BLaER1 treated with 17β-estradiol and CSF1 and Interleukin-3, amounts not matched to agents 10 nM and 100 nM (cell line): Measurements from ENCODE around the gene TOMM34.

Experiments
- H3K27ac ChIP-seq, 11 experiments: shearing (Covaris generic); formaldehyde crosslinking; 2 replicates each; pipeline ENCODE4 v1.8.1; 2022
- H3K27me3 ChIP-seq, 11 experiments: shearing (Covaris generic); formaldehyde crosslinking; 2 replicates each; pipeline ENCODE4 v1.8.1; 2022
- H3K36me3 ChIP-seq, 11 experiments: shearing (Covaris generic); formaldehyde crosslinking; 2 replicates each; pipeline ENCODE4 v1.8.1; 2022
- H3K4me1 ChIP-seq, 10 experiments: shearing (Covaris generic); formaldehyde crosslinking; 2 replicates each; pipeline ENCODE4 v1.8.1; 2022
- H3K4me2 ChIP-seq, 11 experiments: shearing (Covaris generic); formaldehyde crosslinking; 2 replicates each; pipeline ENCODE4 v1.8.1; 2022
- H3K4me3 ChIP-seq, 10 experiments: shearing (Covaris generic); formaldehyde crosslinking; 2 replicates each; pipeline ENCODE4 v1.8.1; 2022
- H3K9ac ChIP-seq, 11 experiments: shearing (Covaris generic); formaldehyde crosslinking; 2 replicates each; pipeline ENCODE4 v1.8.1; 2022
- H3K9me3 ChIP-seq, 11 experiments: shearing (Covaris generic); formaldehyde crosslinking; replicated peaks in 1 of 11; 2 replicates each; pipeline ENCODE4 v1.8.1; 2022
- H4K20me1 ChIP-seq, 11 experiments: shearing (Covaris generic); formaldehyde crosslinking; 2 replicates each; pipeline ENCODE4 v1.8.1; 2022
- Cebpa-rat ChIP-seq, 11 experiments: shearing (Covaris generic); IDR thresholded peaks; 2 replicates each; pipeline ENCODE4 v1.8.1; 2022

Gene TOMM34

GRCh38 chr20:44912189-44912588, 48.0 kb downstream of the TOMM34 start:
- H3K9ac ChIP-seq: no peak overlapping the region
- H3K27ac ChIP-seq: no peak overlapping the region
- H3K4me1 ChIP-seq: peaks cover 22 to 36% (median 28%) of the 10 kb centered on the region in 10 experiments
- H4K20me1 ChIP-seq: peaks cover 0 to 36% (median 22%) of the 10 kb centered on the region in 11 experiments; a peak in 18 of 22 replicates
- H3K27me3 ChIP-seq: no peaks in the 10 kb centered on the region
- H3K4me2 ChIP-seq: no peak overlapping the region
- no peak overlapping the region for H3K4me3 ChIP-seq
- no peak for TF ChIP-seq Cebpa-rat (IDR thresholded peaks at IDR 0.05)
- H3K9me3 ChIP-seq: no peaks in the 10 kb centered on the region
- H3K36me3 ChIP-seq: peaks cover 45 to 72% (median 58%) of the 10 kb centered on the region in 11 experiments

- no peaks in the 10 kb centered on the region for H3K27me3 ChIP-seq
- peaks cover 0 to 43% (median 30%) of the 10 kb centered on the region in 11 experiments; a peak in 18 of 22 replicates for H4K20me1 ChIP-seq
- peaks cover 22 to 36% (median 28%) of the 10 kb centered on the region in 10 experiments for H3K4me1 ChIP-seq
- H3K9me3 ChIP-seq: no peaks in the 10 kb centered on the region
- H3K4me3 ChIP-seq: no peak overlapping the region
- peak overlapping the region; percentile 86 to 94 (median 89); a peak in 19 of 22 replicates for H3K4me2 ChIP-seq
- no peak for TF ChIP-seq Cebpa-rat (IDR thresholded peaks at IDR 0.05)
- H3K9ac ChIP-seq: no peak overlapping the region
- H3K36me3 ChIP-seq: peaks cover 47 to 72% (median 58%) of the 10 kb centered on the region in 11 experiments
- no peak overlapping the region for H3K27ac ChIP-seq
Measured at GRCh38 chr20:44911264-44911921, 48.8 kb downstream of the TOMM34 start.

- Histone ChIP-seq H3K36me3 (peaks cover 47 to 72% (median 60%) of the 10 kb centered on the region in 11 experiments), H3K4me1 (peaks cover 22 to 36% (median 28%) of the 10 kb centered on the region in 10 experiments), H3K9me3 (no peaks in the 10 kb centered on the region), H4K20me1 (peaks cover 2 to 49% (median 36%) of the 10 kb centered on the region in 11 experiments; a peak in 18 of 22 replicates), H3K9ac (peak overlapping the region; percentile 71 to 84 (median 79); a peak in 20 of 22 replicates), H3K27me3 (no peaks in the 10 kb centered on the region), H3K4me2 (peak overlapping the region; percentile 86 to 94 (median 89)), H3K27ac (peak overlapping the region in 8 of 11 experiments; percentile 56 to 79 (median 70); a peak in 11 of 22 replicates), H3K4me3 (peak overlapping the region; percentile 60 to 80 (median 70))
- no peak for TF ChIP-seq Cebpa-rat (IDR thresholded peaks at IDR 0.05)
Measured at GRCh38 chr20:44910690-44911262, 49.4 kb downstream of the TOMM34 start.

- peaks cover 54 to 73% (median 63%) of the 10 kb centered on the region in 11 experiments for H3K36me3 ChIP-seq
- H3K27ac ChIP-seq: peak within 1 kb of the TSS in 10 of 11 experiments; percentile 32 to 79 (median 70); a peak in 20 of 22 replicates
- TF ChIP-seq Cebpa-rat (IDR thresholded peaks at IDR 0.05): no peak
- H3K4me3 ChIP-seq: peak within 1 kb of the TSS; percentile 60 to 80 (median 70)
- H3K4me1 ChIP-seq: peaks cover 22 to 33% (median 28%) of the 10 kb centered on the region in 10 experiments
- no peaks in the 10 kb centered on the region for H3K27me3 ChIP-seq
- peaks cover 9 to 55% (median 43%) of the 10 kb centered on the region in 11 experiments; a peak in 18 of 22 replicates for H4K20me1 ChIP-seq
- H3K9ac ChIP-seq: peak within 1 kb of the TSS; percentile 71 to 84 (median 79)
- H3K9me3 ChIP-seq: no peaks in the 10 kb centered on the region
- H3K4me2 ChIP-seq: peak within 1 kb of the TSS; percentile 86 to 94 (median 89)
Measured at GRCh38 chr20:44909872-44910689, 50.1 kb downstream of the TOMM34 start, which contains the start of gene PABPC1L. Gene PABPC1L (plus strand): TSS chr20:44910060. CDS start chr20:44910144, 84 bp downstream.

GRCh38 chr20:44908987-44909871, 51.0 kb downstream of the TOMM34 start:
- Histone ChIP-seq H3K27me3 (no peaks in the 10 kb centered on the region), H3K36me3 (peaks cover 58 to 73% (median 67%) of the 10 kb centered on the region in 11 experiments), H3K9me3 (no peaks in the 10 kb centered on the region), H4K20me1 (peaks cover 13 to 63% (median 52%) of the 10 kb centered on the region in 11 experiments; a peak in 19 of 22 replicates), H3K4me2 (peak overlapping the region; percentile 86 to 94 (median 89)), H3K4me3 (peak overlapping the region; percentile 60 to 80 (median 70)), H3K4me1 (peaks cover 22 to 33% (median 27%) of the 10 kb centered on the region in 10 experiments), H3K27ac (peak overlapping the region in 10 of 11 experiments; percentile 32 to 79 (median 70); a peak in 16 of 22 replicates), H3K9ac (peak overlapping the region; percentile 71 to 84 (median 79); a peak in 21 of 22 replicates)
- TF ChIP-seq Cebpa-rat (IDR thresholded peaks at IDR 0.05): no peak

GRCh38 chr20:44904377-44904776, 55.8 kb downstream of the TOMM34 start:
- Histone ChIP-seq H3K4me3 (no peak overlapping the region), H3K4me1 (peaks cover 16 to 35% (median 23%) of the 10 kb centered on the region in 10 experiments), H3K27me3 (no peaks in the 10 kb centered on the region), H4K20me1 (peaks cover 59 to 100% (median 98%) of the 10 kb centered on the region in 11 experiments), H3K4me2 (no peak overlapping the region), H3K36me3 (peaks cover 90 to 97% (median 95%) of the 10 kb centered on the region in 11 experiments), H3K9ac (no peak overlapping the region), H3K9me3 (no peaks in the 10 kb centered on the region), H3K27ac (no peak overlapping the region)
- no peak for TF ChIP-seq Cebpa-rat (IDR thresholded peaks at IDR 0.05)

- H3K4me2 ChIP-seq: no peak overlapping the region
- TF ChIP-seq Cebpa-rat (IDR thresholded peaks at IDR 0.05): no peak
- peaks cover 52 to 100% (median 95%) of the 10 kb centered on the region in 11 experiments for H4K20me1 ChIP-seq
- H3K9ac ChIP-seq: no peak overlapping the region
- peaks cover 72 to 98% (median 88%) of the 10 kb centered on the region in 11 experiments for H3K36me3 ChIP-seq
- no peaks in the 10 kb centered on the region for H3K27me3 ChIP-seq
- no peak overlapping the region for H3K27ac ChIP-seq
- H3K9me3 ChIP-seq: peaks cover 0 to 5% (median 0%) of the 10 kb centered on the region in 11 experiments; a peak in 1 of 22 replicates
- no peak overlapping the region for H3K4me3 ChIP-seq
- peaks cover 33 to 50% (median 40%) of the 10 kb centered on the region in 10 experiments for H3K4me1 ChIP-seq
Measured at GRCh38 chr20:44901974-44902373, 58.2 kb downstream of the TOMM34 start.
